GM23338 (cell line): ENCODE data around the gene FBXL17. TPM values are rescaled to one million over a fixed set of nuclear protein-coding genes. Genes with fewer than 3 reads are reported as not detected.

Experiments used
- ATAC-seq: fragments of 200-7000 bp; cut with Tn5 transposase; 3 replicates; pipeline ENCODE4 v1.9.1; 2020
- DNase-seq: peaks from one replicate; pipeline ENCODE4 v3.0.0-alpha.2; 2015; ENCODE audit warnings: low spot score
- H2AFZ ChIP-seq: fragments of 200-600 bp; sonication (generic); 2 replicates; pipeline ENCODE4 v1.8.0; 2016; ENCODE audit warnings: antibody characterized with exemption, mild to moderate bottlenecking, moderate library complexity
- H3F3A ChIP-seq: fragments of 200-600 bp; sonication (generic); replicated peaks from 2 replicates; pipeline ENCODE4 v1.8.0; 2017; ENCODE audit warnings: antibody characterized with exemption, mixed run types, low read depth
- H3K27ac ChIP-seq: fragments of 200-600 bp; sonication (generic); 2 replicates; pipeline ENCODE4 v1.6.1; 2016; ENCODE audit warnings: low read depth
- H3K27me3 ChIP-seq: fragments of 200-600 bp; sonication (generic); 2 replicates; pipeline ENCODE4 v1.8.0; 2016; ENCODE audit warnings: mild to moderate bottlenecking, mixed run types, moderate library complexity; ENCODE audit not compliant: insufficient read depth
- H3K36me3 ChIP-seq: fragments of 200-600 bp; sonication (generic); 2 replicates; pipeline ENCODE4 v1.8.0; 2016; ENCODE audit warnings: mild to moderate bottlenecking; ENCODE audit not compliant: insufficient read depth
- H3K4me1 ChIP-seq: fragments of 200-600 bp; sonication (generic); 2 replicates; pipeline ENCODE4 v1.8.0; 2016; ENCODE audit warnings: mild to moderate bottlenecking, moderate library complexity; ENCODE audit not compliant: insufficient read depth
- H3K4me2 ChIP-seq: fragments of 200-600 bp; sonication (generic); 2 replicates; pipeline ENCODE4 v1.7.1; 2017; ENCODE audit warnings: mixed run types
- H3K4me3 ChIP-seq: fragments of 200-600 bp; sonication (generic); 2 replicates; pipeline ENCODE4 v1.6.1; 2016; ENCODE audit warnings: mixed run types
- H3K79me2 ChIP-seq: fragments of 200-600 bp; sonication (generic); replicated peaks from 2 replicates; pipeline ENCODE4 v1.8.0; 2017; ENCODE audit warnings: mild to moderate bottlenecking; ENCODE audit not compliant: insufficient read depth
- H3K9me2 ChIP-seq: fragments of 200-600 bp; sonication (generic); 2 replicates; pipeline ENCODE4 v1.8.0; 2017; ENCODE audit not compliant: insufficient read depth
- H4K20me1 ChIP-seq: fragments of 200-600 bp; sonication (generic); replicated peaks from 2 replicates; pipeline ENCODE4 v1.8.0; 2017; ENCODE audit warnings: mild to moderate bottlenecking; ENCODE audit not compliant: insufficient read depth
- H3K27ac Mint-ChIP-seq: 2 replicates; pipeline ENCODE4 v1.8.0; 2020; ENCODE audit warnings: inconsistent platforms, mild to moderate bottlenecking, moderate library complexity, mixed read lengths
- H3K27me3 Mint-ChIP-seq: 3 replicates; pipeline ENCODE4 v1.8.0; 2022; ENCODE audit warnings: low read depth, mild to moderate bottlenecking, moderate library complexity, mixed read lengths, inconsistent platforms; ENCODE audit not compliant: insufficient read depth, poor library complexity
- H3K36me3 Mint-ChIP-seq: 3 replicates; pipeline ENCODE4 v1.8.0; 2021; ENCODE audit warnings: low read depth, mild to moderate bottlenecking, inconsistent platforms, moderate library complexity, mixed read lengths
- H3K4me1 Mint-ChIP-seq: 3 replicates; pipeline ENCODE4 v1.8.0; 2020; ENCODE audit warnings: mild to moderate bottlenecking, inconsistent platforms, mixed read lengths
- H3K4me3 Mint-ChIP-seq: 3 replicates; pipeline ENCODE4 v1.8.0; 2021; ENCODE audit warnings: moderate library complexity, mild to moderate bottlenecking, inconsistent platforms, mixed read lengths
- H3K9me3 Mint-ChIP-seq: 3 replicates; pipeline ENCODE4 v1.8.0; 2020; ENCODE audit warnings: moderate library complexity, mild to moderate bottlenecking, inconsistent platforms, mixed read lengths
- CREB1 ChIP-seq: fragments of 250-450 bp; sonication (Bioruptor Pico); IDR thresholded peaks from 2 replicates; pipeline ENCODE4 v1.5.0; 2020; ENCODE audit warnings: low read depth, mild to moderate bottlenecking, moderate library complexity
- EZH2 ChIP-seq: fragments of 200-600 bp; sonication (generic); IDR thresholded peaks from one replicate; pipeline ENCODE4 v1.8.0; 2017; ENCODE audit warnings: antibody characterized with exemption, mild to moderate bottlenecking, low read depth; ENCODE audit not compliant: unreplicated experiment
- EZH2phosphoT487 ChIP-seq: fragments of 200-600 bp; sonication (generic); IDR thresholded peaks from one replicate; pipeline ENCODE4 v1.8.1; 2018; ENCODE audit warnings: antibody characterized with exemption; ENCODE audit not compliant: unreplicated experiment
- JUNB ChIP-seq: IDR thresholded peaks from one replicate; pipeline ENCODE4 v1.6.1; 2016; ENCODE audit warnings: antibody characterized with exemption; ENCODE audit not compliant: unreplicated experiment
- NANOG ChIP-seq: IDR thresholded peaks from 2 replicates; pipeline ENCODE4 v1.6.1; 2016; ENCODE audit warnings: antibody characterized with exemption, borderline replicate concordance
- POLR2AphosphoS5 ChIP-seq: IDR thresholded peaks from 2 replicates; pipeline ENCODE4 v1.6.1; 2016; ENCODE audit warnings: antibody characterized with exemption, low read depth
- STAT1 ChIP-seq: IDR thresholded peaks from one replicate; pipeline ENCODE4 v1.6.1; 2016; ENCODE audit warnings: antibody characterized with exemption; ENCODE audit not compliant: unreplicated experiment
- ZNF114 ChIP-seq: fragments of 250-450 bp; sonication (Bioruptor Pico); IDR thresholded peaks from 2 replicates; pipeline ENCODE4 v1.5.0; 2020; ENCODE audit warnings: mild to moderate bottlenecking, moderate library complexity
- ZNF331 ChIP-seq: fragments of 250-450 bp; sonication (Bioruptor Pico); IDR thresholded peaks from 2 replicates; pipeline ENCODE4 v1.5.0; 2020; ENCODE audit warnings: low read depth, mild to moderate bottlenecking, moderate library complexity
- polyA plus RNA-seq: library from polyadenylated mRNA; unstranded; fragments of >200 nt; fragmentation: Nextera tagmentation; extraction: Ambion mirVana; gene quantifications from 2 replicates; pipeline ENCODE4 v1.2.1, GENCODE V29; 2016
- total RNA-seq: library from RNA; depleted of rRNA; stranded (reverse); fragments of >200 nt; shearing (Covaris generic); gene quantifications from 2 replicates; pipeline ENCODE4 v1.2.3, GENCODE V29; 2014
- TF ChIP-seq, protein P1 (sequence below): IDR thresholded peaks from one replicate; pipeline ENCODE4 v1.6.1; 2018; ENCODE audit warnings: antibody characterized with exemption; ENCODE audit not compliant: unreplicated experiment
- TF ChIP-seq, protein P2 (sequence below), 2 experiments: fragments of 200-600 bp in 1 of 2; sonication (generic) in 1 of 2; conservative IDR thresholded peaks; 2 replicates each; pipeline versions ENCODE4 v1.5.1 to v1.6.1; 2016 to 2017; ENCODE audit warnings: antibody characterized with exemption in 2 of 2, low read depth in 2 of 2, mild to moderate bottlenecking in 2 of 2, moderate library complexity in 1 of 2
- TF ChIP-seq, protein P3 (sequence below): IDR thresholded peaks from 2 replicates; pipeline ENCODE4 v1.6.1; 2016; ENCODE audit warnings: antibody characterized with exemption
- TF ChIP-seq, protein P4 (sequence below): fragments of 250-450 bp; sonication (Bioruptor Pico); IDR thresholded peaks from 2 replicates; pipeline ENCODE4 v1.5.0; 2020; ENCODE audit warnings: mild to moderate bottlenecking, moderate library complexity

The FBXL17 gene
- total and polyA plus RNA-seq, 2 experiments from 2014 or later = 2.0 to 2.7 TPM

DNA sequence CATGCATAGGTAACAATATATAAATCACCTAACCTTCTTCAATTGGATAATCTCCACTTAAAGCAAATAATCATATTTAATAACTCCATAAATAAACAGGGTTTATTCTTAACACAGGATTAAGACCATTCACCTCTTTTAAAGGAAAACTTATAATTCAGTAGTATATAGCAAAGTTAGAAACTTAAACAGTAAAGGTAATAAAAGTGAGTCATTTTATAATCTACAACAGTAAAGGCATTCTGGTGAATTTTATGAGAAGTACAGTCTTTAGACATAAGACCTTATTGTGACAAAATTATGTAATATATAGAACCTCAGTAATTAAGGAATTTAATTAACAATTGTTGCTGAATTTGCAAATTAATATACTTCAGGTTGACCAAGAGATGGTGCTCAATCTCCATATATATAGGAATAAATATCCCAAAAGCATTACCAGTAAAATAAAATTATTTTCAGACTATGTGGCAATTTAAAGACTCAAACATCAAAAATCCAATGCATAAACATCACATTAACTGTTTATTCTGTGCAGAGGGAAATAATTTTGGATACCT is 84.8 kb downstream of the FBXL17 start:
- H3K4me3 Mint-ChIP-seq = no peak overlapping the region
- no peaks in the 10 kb centered on the region for H3K4me1 ChIP-seq
- H3K4me3 ChIP-seq = no peak overlapping the region
- no peaks in the 10 kb centered on the region for H3K9me2 ChIP-seq
- no peaks in the 10 kb centered on the region for H3F3A ChIP-seq
- TF ChIP-seq POLR2AphosphoS5 (no peak), EZH2 (no peak), JUNB (no peak), NANOG (no peak), EZH2phosphoT487 (no peak), CREB1 (CRISPR knock-in tag) (no peak), ZNF114 (CRISPR knock-in tag) (no peak), STAT1 (no peak), ZNF331 (CRISPR knock-in tag) (no peak)
- TF ChIP-seq, protein P1, sequence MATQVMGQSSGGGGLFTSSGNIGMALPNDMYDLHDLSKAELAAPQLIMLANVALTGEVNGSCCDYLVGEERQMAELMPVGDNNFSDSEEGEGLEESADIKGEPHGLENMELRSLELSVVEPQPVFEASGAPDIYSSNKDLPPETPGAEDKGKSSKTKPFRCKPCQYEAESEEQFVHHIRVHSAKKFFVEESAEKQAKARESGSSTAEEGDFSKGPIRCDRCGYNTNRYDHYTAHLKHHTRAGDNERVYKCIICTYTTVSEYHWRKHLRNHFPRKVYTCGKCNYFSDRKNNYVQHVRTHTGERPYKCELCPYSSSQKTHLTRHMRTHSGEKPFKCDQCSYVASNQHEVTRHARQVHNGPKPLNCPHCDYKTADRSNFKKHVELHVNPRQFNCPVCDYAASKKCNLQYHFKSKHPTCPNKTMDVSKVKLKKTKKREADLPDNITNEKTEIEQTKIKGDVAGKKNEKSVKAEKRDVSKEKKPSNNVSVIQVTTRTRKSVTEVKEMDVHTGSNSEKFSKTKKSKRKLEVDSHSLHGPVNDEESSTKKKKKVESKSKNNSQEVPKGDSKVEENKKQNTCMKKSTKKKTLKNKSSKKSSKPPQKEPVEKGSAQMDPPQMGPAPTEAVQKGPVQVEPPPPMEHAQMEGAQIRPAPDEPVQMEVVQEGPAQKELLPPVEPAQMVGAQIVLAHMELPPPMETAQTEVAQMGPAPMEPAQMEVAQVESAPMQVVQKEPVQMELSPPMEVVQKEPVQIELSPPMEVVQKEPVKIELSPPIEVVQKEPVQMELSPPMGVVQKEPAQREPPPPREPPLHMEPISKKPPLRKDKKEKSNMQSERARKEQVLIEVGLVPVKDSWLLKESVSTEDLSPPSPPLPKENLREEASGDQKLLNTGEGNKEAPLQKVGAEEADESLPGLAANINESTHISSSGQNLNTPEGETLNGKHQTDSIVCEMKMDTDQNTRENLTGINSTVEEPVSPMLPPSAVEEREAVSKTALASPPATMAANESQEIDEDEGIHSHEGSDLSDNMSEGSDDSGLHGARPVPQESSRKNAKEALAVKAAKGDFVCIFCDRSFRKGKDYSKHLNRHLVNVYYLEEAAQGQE = no peak
- TF ChIP-seq, protein P2, sequence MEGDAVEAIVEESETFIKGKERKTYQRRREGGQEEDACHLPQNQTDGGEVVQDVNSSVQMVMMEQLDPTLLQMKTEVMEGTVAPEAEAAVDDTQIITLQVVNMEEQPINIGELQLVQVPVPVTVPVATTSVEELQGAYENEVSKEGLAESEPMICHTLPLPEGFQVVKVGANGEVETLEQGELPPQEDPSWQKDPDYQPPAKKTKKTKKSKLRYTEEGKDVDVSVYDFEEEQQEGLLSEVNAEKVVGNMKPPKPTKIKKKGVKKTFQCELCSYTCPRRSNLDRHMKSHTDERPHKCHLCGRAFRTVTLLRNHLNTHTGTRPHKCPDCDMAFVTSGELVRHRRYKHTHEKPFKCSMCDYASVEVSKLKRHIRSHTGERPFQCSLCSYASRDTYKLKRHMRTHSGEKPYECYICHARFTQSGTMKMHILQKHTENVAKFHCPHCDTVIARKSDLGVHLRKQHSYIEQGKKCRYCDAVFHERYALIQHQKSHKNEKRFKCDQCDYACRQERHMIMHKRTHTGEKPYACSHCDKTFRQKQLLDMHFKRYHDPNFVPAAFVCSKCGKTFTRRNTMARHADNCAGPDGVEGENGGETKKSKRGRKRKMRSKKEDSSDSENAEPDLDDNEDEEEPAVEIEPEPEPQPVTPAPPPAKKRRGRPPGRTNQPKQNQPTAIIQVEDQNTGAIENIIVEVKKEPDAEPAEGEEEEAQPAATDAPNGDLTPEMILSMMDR (conservative IDR thresholded peaks at IDR 0.05; ENCODE audit: low read depth in 2 of 2) = no peak
- TF ChIP-seq, protein P3, sequence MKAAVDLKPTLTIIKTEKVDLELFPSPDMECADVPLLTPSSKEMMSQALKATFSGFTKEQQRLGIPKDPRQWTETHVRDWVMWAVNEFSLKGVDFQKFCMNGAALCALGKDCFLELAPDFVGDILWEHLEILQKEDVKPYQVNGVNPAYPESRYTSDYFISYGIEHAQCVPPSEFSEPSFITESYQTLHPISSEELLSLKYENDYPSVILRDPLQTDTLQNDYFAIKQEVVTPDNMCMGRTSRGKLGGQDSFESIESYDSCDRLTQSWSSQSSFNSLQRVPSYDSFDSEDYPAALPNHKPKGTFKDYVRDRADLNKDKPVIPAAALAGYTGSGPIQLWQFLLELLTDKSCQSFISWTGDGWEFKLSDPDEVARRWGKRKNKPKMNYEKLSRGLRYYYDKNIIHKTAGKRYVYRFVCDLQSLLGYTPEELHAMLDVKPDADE = no peak
- TF ChIP-seq, protein P4, sequence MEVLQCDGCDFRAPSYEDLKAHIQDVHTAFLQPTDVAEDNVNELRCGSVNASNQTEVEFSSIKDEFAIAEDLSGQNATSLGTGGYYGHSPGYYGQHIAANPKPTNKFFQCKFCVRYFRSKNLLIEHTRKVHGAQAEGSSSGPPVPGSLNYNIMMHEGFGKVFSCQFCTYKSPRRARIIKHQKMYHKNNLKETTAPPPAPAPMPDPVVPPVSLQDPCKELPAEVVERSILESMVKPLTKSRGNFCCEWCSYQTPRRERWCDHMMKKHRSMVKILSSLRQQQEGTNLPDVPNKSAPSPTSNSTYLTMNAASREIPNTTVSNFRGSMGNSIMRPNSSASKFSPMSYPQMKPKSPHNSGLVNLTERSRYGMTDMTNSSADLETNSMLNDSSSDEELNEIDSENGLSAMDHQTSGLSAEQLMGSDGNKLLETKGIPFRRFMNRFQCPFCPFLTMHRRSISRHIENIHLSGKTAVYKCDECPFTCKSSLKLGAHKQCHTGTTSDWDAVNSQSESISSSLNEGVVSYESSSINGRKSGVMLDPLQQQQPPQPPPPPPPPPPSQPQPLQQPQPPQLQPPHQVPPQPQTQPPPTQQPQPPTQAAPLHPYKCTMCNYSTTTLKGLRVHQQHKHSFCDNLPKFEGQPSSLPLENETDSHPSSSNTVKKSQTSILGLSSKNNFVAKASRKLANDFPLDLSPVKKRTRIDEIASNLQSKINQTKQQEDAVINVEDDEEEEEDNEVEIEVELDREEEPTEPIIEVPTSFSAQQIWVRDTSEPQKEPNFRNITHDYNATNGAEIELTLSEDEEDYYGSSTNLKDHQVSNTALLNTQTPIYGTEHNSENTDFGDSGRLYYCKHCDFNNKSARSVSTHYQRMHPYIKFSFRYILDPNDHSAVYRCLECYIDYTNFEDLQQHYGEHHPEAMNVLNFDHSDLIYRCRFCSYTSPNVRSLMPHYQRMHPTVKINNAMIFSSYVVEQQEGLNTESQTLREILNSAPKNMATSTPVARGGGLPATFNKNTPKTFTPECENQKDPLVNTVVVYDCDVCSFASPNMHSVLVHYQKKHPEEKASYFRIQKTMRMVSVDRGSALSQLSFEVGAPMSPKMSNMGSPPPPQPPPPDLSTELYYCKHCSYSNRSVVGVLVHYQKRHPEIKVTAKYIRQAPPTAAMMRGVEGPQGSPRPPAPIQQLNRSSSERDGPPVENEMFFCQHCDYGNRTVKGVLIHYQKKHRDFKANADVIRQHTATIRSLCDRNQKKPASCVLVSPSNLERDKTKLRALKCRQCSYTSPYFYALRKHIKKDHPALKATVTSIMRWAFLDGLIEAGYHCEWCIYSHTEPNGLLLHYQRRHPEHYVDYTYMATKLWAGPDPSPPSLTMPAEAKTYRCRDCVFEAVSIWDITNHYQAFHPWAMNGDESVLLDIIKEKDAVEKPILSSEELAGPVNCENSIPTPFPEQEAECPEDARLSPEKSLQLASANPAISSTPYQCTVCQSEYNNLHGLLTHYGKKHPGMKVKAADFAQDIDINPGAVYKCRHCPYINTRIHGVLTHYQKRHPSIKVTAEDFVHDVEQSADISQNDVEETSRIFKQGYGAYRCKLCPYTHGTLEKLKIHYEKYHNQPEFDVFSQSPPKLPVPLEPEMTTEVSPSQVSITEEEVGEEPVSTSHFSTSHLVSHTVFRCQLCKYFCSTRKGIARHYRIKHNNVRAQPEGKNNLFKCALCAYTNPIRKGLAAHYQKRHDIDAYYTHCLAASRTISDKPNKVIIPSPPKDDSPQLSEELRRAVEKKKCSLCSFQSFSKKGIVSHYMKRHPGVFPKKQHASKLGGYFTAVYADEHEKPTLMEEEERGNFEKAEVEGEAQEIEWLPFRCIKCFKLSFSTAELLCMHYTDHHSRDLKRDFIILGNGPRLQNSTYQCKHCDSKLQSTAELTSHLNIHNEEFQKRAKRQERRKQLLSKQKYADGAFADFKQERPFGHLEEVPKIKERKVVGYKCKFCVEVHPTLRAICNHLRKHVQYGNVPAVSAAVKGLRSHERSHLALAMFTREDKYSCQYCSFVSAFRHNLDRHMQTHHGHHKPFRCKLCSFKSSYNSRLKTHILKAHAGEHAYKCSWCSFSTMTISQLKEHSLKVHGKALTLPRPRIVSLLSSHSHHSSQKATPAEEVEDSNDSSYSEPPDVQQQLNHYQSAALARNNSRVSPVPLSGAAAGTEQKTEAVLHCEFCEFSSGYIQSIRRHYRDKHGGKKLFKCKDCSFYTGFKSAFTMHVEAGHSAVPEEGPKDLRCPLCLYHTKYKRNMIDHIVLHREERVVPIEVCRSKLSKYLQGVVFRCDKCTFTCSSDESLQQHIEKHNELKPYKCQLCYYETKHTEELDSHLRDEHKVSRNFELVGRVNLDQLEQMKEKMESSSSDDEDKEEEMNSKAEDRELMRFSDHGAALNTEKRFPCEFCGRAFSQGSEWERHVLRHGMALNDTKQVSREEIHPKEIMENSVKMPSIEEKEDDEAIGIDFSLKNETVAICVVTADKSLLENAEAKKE = no peak
- H3K9me3 Mint-ChIP-seq = no peaks in the 10 kb centered on the region
- no peak overlapping the region for H3K4me2 ChIP-seq
- H3K27me3 Mint-ChIP-seq = no peaks in the 10 kb centered on the region
- H3K27ac ChIP-seq = no peak overlapping the region
- H3K79me2 ChIP-seq = no peaks in the 10 kb centered on the region
- H3K36me3 ChIP-seq = no peaks in the 10 kb centered on the region
- no peaks in the 10 kb centered on the region for H4K20me1 ChIP-seq
- no peak overlapping the region for H3K27ac Mint-ChIP-seq
- DNase-seq = no peak
- no peaks in the 10 kb centered on the region for H3K36me3 Mint-ChIP-seq
- H2AFZ ChIP-seq = no peak overlapping the region
- no peaks in the 10 kb centered on the region for H3K27me3 ChIP-seq
- ATAC-seq = no peak
- H3K4me1 Mint-ChIP-seq = peaks cover 6% of the 10 kb centered on the region; the same call in 2 of the 3 replicates
